Measurements from ENCODE around the gene VPREB3.

- TF ChIP-seq, protein P1, sequence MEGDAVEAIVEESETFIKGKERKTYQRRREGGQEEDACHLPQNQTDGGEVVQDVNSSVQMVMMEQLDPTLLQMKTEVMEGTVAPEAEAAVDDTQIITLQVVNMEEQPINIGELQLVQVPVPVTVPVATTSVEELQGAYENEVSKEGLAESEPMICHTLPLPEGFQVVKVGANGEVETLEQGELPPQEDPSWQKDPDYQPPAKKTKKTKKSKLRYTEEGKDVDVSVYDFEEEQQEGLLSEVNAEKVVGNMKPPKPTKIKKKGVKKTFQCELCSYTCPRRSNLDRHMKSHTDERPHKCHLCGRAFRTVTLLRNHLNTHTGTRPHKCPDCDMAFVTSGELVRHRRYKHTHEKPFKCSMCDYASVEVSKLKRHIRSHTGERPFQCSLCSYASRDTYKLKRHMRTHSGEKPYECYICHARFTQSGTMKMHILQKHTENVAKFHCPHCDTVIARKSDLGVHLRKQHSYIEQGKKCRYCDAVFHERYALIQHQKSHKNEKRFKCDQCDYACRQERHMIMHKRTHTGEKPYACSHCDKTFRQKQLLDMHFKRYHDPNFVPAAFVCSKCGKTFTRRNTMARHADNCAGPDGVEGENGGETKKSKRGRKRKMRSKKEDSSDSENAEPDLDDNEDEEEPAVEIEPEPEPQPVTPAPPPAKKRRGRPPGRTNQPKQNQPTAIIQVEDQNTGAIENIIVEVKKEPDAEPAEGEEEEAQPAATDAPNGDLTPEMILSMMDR (IDR thresholded peaks at IDR 0.05) = no peak
- TF ChIP-seq POLR2A (IDR thresholded peaks at IDR 0.05) = no peak
Observed at GRCh38 chr22:23744001-23744400, 10.2 kb downstream of the VPREB3 start.
